Measurements from ENCODE around the gene BANF2.

- TF ChIP-seq, protein P1, sequence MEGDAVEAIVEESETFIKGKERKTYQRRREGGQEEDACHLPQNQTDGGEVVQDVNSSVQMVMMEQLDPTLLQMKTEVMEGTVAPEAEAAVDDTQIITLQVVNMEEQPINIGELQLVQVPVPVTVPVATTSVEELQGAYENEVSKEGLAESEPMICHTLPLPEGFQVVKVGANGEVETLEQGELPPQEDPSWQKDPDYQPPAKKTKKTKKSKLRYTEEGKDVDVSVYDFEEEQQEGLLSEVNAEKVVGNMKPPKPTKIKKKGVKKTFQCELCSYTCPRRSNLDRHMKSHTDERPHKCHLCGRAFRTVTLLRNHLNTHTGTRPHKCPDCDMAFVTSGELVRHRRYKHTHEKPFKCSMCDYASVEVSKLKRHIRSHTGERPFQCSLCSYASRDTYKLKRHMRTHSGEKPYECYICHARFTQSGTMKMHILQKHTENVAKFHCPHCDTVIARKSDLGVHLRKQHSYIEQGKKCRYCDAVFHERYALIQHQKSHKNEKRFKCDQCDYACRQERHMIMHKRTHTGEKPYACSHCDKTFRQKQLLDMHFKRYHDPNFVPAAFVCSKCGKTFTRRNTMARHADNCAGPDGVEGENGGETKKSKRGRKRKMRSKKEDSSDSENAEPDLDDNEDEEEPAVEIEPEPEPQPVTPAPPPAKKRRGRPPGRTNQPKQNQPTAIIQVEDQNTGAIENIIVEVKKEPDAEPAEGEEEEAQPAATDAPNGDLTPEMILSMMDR (IDR thresholded peaks at IDR 0.05; ENCODE audit: low read depth, low read length, poor library complexity, severe bottlenecking): no peak
- no peak for TF ChIP-seq EZH2phosphoT487 (IDR thresholded peaks at IDR 0.05; ENCODE audit: borderline replicate concordance, low read length)
Measured at GRCh38 chr20:17700637-17701036, 871 bp downstream of the BANF2 start.
